Heart left ventricle (tissue), 16 donors: ENCODE data around the gene TAPT1. TPM values are rescaled to one million over a fixed set of nuclear protein-coding genes. Genes with fewer than 3 reads are reported as not detected.

ENCODE experiments used
- ATAC-seq, 4 donors: fragments of 200-7000 bp; cut with Tn5 transposase; one replicate each; pipeline ENCODE4 v1.9.1; 2020 to 2022; ENCODE audit warnings: moderate library complexity in 4 of 4, mild to moderate bottlenecking in 3 of 4, moderate number of reproducible peaks in 1 of 4
- DNase-seq, 5 donors: peaks; one replicate each; pipeline ENCODE4 v3.0.0-alpha.2; 2020
- H3K27ac ChIP-seq, 12 donors: fragments of 200-600 bp; sonication (generic) in 4 of 12; one replicate each; pipeline versions ENCODE4 v1.5.0 to v1.8.0; 2016 to 2022; ENCODE audit warnings: mild to moderate bottlenecking in 2 of 12
- H3K27me3 ChIP-seq, 9 donors: fragments of 200-600 bp; sonication (generic) in 2 of 9; one replicate each; pipeline versions ENCODE4 v1.5.1 to v1.8.0; 2016 to 2022; ENCODE audit warnings: mild to moderate bottlenecking in 3 of 9
- H3K36me3 ChIP-seq, 9 donors: fragments of 200-600 bp; sonication (generic) in 2 of 9; one replicate each; pipeline versions ENCODE4 v1.5.0 to v1.8.0; 2018 to 2022; ENCODE audit warnings: mild to moderate bottlenecking in 2 of 9
- H3K4me1 ChIP-seq, 12 donors: fragments of 200-600 bp; sonication (generic) in 4 of 12; one replicate each; pipeline versions ENCODE4 v1.5.0 to v1.8.0; 2016 to 2022; ENCODE audit warnings: mild to moderate bottlenecking in 3 of 12
- H3K4me3 ChIP-seq, 12 donors: fragments of 200-600 bp; sonication (generic) in 4 of 12; one replicate each; pipeline versions ENCODE4 v1.5.0 to v1.8.0; 2017 to 2022; ENCODE audit warnings: mild to moderate bottlenecking in 9 of 12, moderate library complexity in 4 of 12
- H3K9me3 ChIP-seq, 12 donors: fragments of 200-600 bp; sonication (generic) in 4 of 12; one replicate each; pipeline versions ENCODE4 v1.5.0 to v1.8.0; 2016 to 2022; ENCODE audit warnings: mild to moderate bottlenecking in 1 of 12
- CTCF ChIP-seq, 12 donors: fragments of 200-600 bp; sonication (generic) in 4 of 12; IDR thresholded peaks; one replicate each; pipeline versions ENCODE4 v1.5.0 to v1.8.0; 2018 to 2022; ENCODE audit warnings: antibody characterized with exemption in 12 of 12, mild to moderate bottlenecking in 5 of 12
- POLR2A ChIP-seq, 2 donors: fragments of 450-650 bp; IDR thresholded peaks; one replicate each; pipeline ENCODE4 v1.6.1; 2017; ENCODE audit warnings: antibody characterized with exemption in 2 of 2, mild to moderate bottlenecking in 2 of 2, moderate library complexity in 2 of 2
- WGBS, 4 donors: extraction: QIAGEN DNeasy Blood & Tissue Kit in 2 of 4; methylation state at CpG; one replicate each; pipeline versions ENCODE4 v1.1.5 to v1.1.7; 2013 to 2018; 5-methylcytosine and 5-hydroxymethylcytosine counted together
- intact Hi-C, 10 donors: fragments of 100-400 bp; cut with DNase I; formaldehyde crosslinking; loops; one replicate each; pipeline versions ENCODE4 v1.11.1 to v1.14.2; 2022
- polyA plus RNA-seq, 2 donors: library from polyadenylated mRNA; stranded (reverse); fragments of 200-250 nt; gene quantifications; one replicate each; pipeline ENCODE4 v1.2.3, GENCODE V29; 2013
- total RNA-seq, 9 donors: library from RNA; depleted of rRNA in 2 of 9; stranded (reverse); fragments of >200 nt in 2 of 9; fragmentation: NEBNext Ultra II Directional in 3 of 9; extraction: Animal tissue kit (Norgen Biotek cat#: 25700) in 3 of 9; gene quantifications; one replicate each; pipeline versions ENCODE4 v1.1.0 to v1.2.4, GENCODE V29; 2016 to 2023
- donor health status: ischemic (EF 13 %, LVEDD 7.1; RV severe dilation, severe dysfunction).
- donor health status: healthy with polysubstance abuse.
- donor health status: DM: no; HTN: yes; CAD: no.
- donor health status: DM: no; HTN: no; CAD: no.
- donor health status: ischemic (EF 25% LVEDD 6.9; RV normal size, moderate dysfunction).
- donor health status: ischemic (EF 25% LVEDD 5.7; RV mildly dilated, moderate dysfunction).
- donor health status: healthy.
- donor health status: DM: yes; HTN: yes; CAD: no.
- donor health status: ischemic (EF 35%, LVEDD 5.7; RV mildly dilated, moderate dysfunction).
- donor health status: nonischemic (EF 11% LVEDD 7.7; RV severe dilation, severe dysfunction).
- donor health status: DM: yes; HTN: yes; CAD: no.
- donor health status: PGD.
- donor health status: ischemic (EF 29% LVEDD 5.4; RV normal size, mild dysfunction).
- donor health status: nonischemic (EF 23%, LVEDD 6.1; RV moderate dilation, normal function).

TAPT1 gene
- total and polyA plus RNA-seq, 11 donors = 12.3 to 53.4 (median 34.9) TPM

GRCh38 chr4:16168144-16168543, 58.1 kb downstream of the TAPT1 start:
- Histone ChIP-seq H3K9me3 (no peaks in the 10 kb centered on the region), H3K4me1 (no peaks in the 10 kb centered on the region), H3K36me3 (peaks cover 0 to 100% (median 94%) of the 10 kb centered on the region in 9 donors), H3K27me3 (no peaks in the 10 kb centered on the region), H3K27ac (no peak overlapping the region), H3K4me3 (no peak overlapping the region)
- intact Hi-C loops = loop anchor here in 3 of 10 donors (10.0 kb wide), 3 partner anchors 113 to 143 kb away; no protein-coding TSS in a partner anchor
- DNase-seq = no peak
- TF ChIP-seq POLR2A (IDR thresholded peaks at IDR 0.05) (no peak), CTCF (IDR thresholded peaks at IDR 0.05) (no peak)
- ATAC-seq = peak in 1 of 4 donors; percentile 41
- WGBS, 4 donors = 92 to 98% (median 97%) methylated on average over 8 of the region's 8 CpGs

- intact Hi-C loops = loop anchor here in 3 of 10 donors (10.0 kb wide), 3 partner anchors 111 to 141 kb away; no protein-coding TSS in a partner anchor
- Histone ChIP-seq H3K9me3 (no peaks in the 10 kb centered on the region), H3K36me3 (peaks cover 0 to 96% (median 90%) of the 10 kb centered on the region in 9 donors), H3K4me1 (peaks cover 0 to under 1% (median 0%) of the 10 kb centered on the region in 12 donors), H3K4me3 (no peak overlapping the region), H3K27ac (no peak overlapping the region), H3K27me3 (no peaks in the 10 kb centered on the region)
- DNase-seq = no peak
- no peak for ATAC-seq
- no peak for TF ChIP-seq CTCF (IDR thresholded peaks at IDR 0.05)
- TF ChIP-seq POLR2A (IDR thresholded peaks at IDR 0.05) = no peak
- WGBS, 4 donors = 94 to 98% (median 95%) methylated on average over 7 of the region's 7 CpGs
Observed at GRCh38 chr4:16165931-16166330, 60.3 kb downstream of the TAPT1 start.

GRCh38 chr4:16162891-16163290, 63.4 kb downstream of the TAPT1 start:
- Histone ChIP-seq H3K4me1 (peaks cover 0 to 17% (median 6%) of the 10 kb centered on the region in 12 donors), H3K27ac (no peak overlapping the region), H3K27me3 (no peaks in the 10 kb centered on the region), H3K36me3 (peaks cover 0 to 72% (median 63%) of the 10 kb centered on the region in 9 donors), H3K9me3 (peaks cover 0 to 2% (median 0%) of the 10 kb centered on the region in 12 donors), H3K4me3 (no peak overlapping the region)
- intact Hi-C loops = loop anchor here in 3 of 10 donors (10.0 kb wide), 3 partner anchors 108 to 138 kb away; no protein-coding TSS in a partner anchor
- 89 to 95% (median 90%) methylated on average over 4 of the region's 4 CpGs for WGBS, 4 donors
- DNase-seq (no peak), ATAC-seq (no peak)
- TF ChIP-seq POLR2A (IDR thresholded peaks at IDR 0.05) (no peak), CTCF (IDR thresholded peaks at IDR 0.05) (no peak)

GRCh38 chr4:16161851-16162408, 64.3 kb downstream of the TAPT1 start:
- DNase-seq (no peak), ATAC-seq (no peak)
- TF ChIP-seq CTCF (IDR thresholded peaks at IDR 0.05) (no peak), POLR2A (IDR thresholded peaks at IDR 0.05) (no peak)
- intact Hi-C loops = loop anchor here in 3 of 10 donors (10.0 kb wide), 3 partner anchors 107 to 137 kb away; no protein-coding TSS in a partner anchor
- Histone ChIP-seq H3K4me3 (no peak overlapping the region), H3K9me3 (peaks cover 0 to 2% (median 0%) of the 10 kb centered on the region in 12 donors), H3K27ac (no peak overlapping the region), H3K27me3 (no peaks in the 10 kb centered on the region), H3K36me3 (peaks cover 0 to 64% (median 54%) of the 10 kb centered on the region in 9 donors), H3K4me1 (peaks cover 0 to 24% (median 6%) of the 10 kb centered on the region in 12 donors)
- WGBS, 4 donors = 76 to 86% (median 84%) methylated on average over 6 of the region's 6 CpGs
